NCI-H226 (cell line): Measurements from ENCODE around the gene SH3TC2.

ENCODE experiments used
- DNase-seq: peaks from one replicate; pipeline ENCODE4 v3.0.0-alpha.2; 2015

Gene SH3TC2

GRCh38 chr5:148967783-148968182, 95.1 kb downstream of the SH3TC2 start:
- no peak for DNase-seq

DNA sequence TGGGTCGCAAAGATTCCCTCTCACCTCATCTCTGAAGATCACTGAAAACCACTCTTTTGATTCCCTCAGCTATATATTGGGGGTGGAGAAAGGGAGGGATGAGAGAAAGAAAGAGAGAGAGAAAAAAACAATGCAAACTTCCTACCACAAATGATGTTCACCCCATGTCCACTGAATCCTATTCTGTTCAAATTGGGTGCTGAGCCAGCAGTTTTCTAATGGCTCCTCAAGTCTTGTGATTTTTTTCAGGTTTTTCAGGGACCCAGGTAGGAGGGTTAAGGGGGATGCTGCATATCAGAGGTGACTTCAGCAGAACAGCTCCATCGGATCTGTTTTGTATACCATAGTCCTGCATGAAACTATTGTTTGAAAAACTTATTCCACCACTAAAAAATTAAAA, 95.9 kb downstream of the SH3TC2 start:
- no peak for DNase-seq

GRCh38 chr5:148966348-148966747, 96.5 kb downstream of the SH3TC2 start:
- DNase-seq: no peak

DNA sequence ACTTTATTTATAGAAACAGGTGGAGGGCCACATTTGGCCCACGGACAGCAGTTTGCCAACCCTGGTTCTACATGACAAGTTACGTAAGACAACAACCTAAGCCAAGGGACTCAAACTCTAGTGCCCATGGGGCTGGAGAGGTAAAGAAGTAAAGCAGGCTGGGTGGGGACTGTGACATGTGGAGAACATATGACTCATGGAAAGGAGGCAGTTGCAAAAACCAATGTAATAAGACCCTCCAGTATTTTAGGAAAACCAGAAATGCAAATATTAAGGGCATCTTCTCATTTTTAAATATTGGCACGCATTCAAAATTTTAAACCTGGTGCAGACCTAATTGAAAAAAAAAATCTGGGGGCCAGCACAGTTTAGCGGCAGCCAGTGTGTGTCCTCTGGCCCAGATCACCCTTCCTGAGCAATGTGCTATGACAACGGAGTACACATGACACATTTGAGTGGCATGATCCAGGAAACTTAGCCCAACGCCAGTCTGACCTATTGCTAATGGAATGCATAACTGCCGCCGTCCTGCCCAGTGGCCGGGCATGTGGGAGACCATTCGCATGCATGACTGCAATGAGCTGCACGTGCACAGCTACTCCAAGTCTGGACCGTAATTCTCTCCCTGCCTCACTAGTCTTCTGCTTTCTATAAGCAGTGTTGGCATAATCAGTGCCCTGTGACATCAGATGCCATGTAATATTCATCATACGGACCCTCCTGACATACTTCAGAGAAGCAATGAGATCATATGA, 97.2 kb downstream of the SH3TC2 start:
- peak; percentile 95 for DNase-seq

DNA sequence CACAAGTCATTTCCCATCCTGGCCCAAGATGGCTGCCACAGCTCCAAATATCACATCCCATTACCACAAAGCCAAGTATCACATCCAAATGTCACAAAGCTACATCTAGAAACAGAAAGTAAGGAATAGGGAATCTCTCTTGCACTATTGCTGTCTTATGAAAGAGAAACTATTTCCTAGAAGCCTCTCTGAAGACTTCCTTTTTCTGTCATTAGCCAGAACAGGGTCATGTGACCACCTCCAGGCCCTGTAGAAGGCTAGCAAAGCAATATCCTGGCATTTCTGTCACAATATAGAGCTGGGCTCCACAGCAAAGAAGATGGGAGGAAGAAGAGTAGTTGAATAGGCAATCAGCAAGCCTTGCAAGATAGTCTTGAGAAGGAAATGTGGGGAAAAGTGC, 99.2 kb downstream of the SH3TC2 start:
- DNase-seq: no peak

- no peak for DNase-seq
Measured at GRCh38 chr5:148962761-148963324, 100.0 kb downstream of the SH3TC2 start.

DNA sequence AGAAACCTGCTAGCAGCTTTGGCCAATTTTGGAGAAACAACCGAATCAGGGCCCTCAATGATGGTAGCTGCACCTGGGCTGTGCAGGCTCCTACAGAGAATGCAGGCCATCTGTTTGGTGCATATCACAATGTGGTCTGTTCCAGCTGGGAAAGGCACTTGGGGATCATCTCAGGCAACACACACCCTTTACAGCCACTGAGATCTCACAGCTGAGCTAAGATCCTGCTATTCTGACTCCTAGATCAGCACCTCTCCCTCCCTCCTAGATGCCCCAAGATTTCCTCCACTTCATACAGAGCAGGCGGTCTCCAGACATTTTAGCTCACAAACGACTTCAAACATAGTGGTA, 100.7 kb downstream of the SH3TC2 start:
- no peak for DNase-seq

GRCh38 chr5:148961261-148962199, 101.3 kb downstream of the SH3TC2 start:
- no peak for DNase-seq

- DNase-seq: no peak
Measured at GRCh38 chr5:148960070-148960769, 102.6 kb downstream of the SH3TC2 start.

- DNase-seq: no peak
Measured at GRCh38 chr5:148957591-148958202, 105.2 kb downstream of the SH3TC2 start.

GRCh38 chr5:148956477-148957385, 106.1 kb downstream of the SH3TC2 start:
- no peak for DNase-seq
